SK-N-SH (cell line): Measurements from ENCODE around the gene DIO3.

ENCODE experiments used
- CTCF ChIP-seq: fragments of 200-600 bp; sonication (generic); IDR thresholded peaks from 2 replicates; pipeline ENCODE4 v1.6.1; 2017; ENCODE audit warnings: antibody characterized with exemption, mild to moderate bottlenecking, moderate library complexity
- JUND ChIP-seq: IDR thresholded peaks from 2 replicates; pipeline ENCODE4 v1.4.0; 2012
- PBX3 ChIP-seq: IDR thresholded peaks from 2 replicates; pipeline ENCODE4; 2012
- POLR2AphosphoS5 ChIP-seq: IDR thresholded peaks from 2 replicates; pipeline ENCODE4 v1.6.1; 2012; ENCODE audit warnings: low read depth, low read length
- TAF1 ChIP-seq: IDR thresholded peaks from 2 replicates; pipeline ENCODE4 v1.6.1; 2012; ENCODE audit warnings: low read depth, mild to moderate bottlenecking, low read length, moderate library complexity, borderline replicate concordance
- TEAD4 ChIP-seq: IDR thresholded peaks from 2 replicates; pipeline ENCODE4 v1.4.0; 2012; ENCODE audit warnings: mild to moderate bottlenecking, borderline replicate concordance; ENCODE audit not compliant: insufficient read depth

GRCh38 chr14:101596742-101597141 is 35.4 kb downstream of the DIO3 start:
- TF ChIP-seq JUND (no peak), POLR2AphosphoS5 (no peak), CTCF (no peak), TAF1 (no peak), PBX3 (no peak), TEAD4 (no peak)
